HCT116 (cell line): ENCODE results near the gene C1QTNF12. TPM values are rescaled to one million over a fixed set of nuclear protein-coding genes. Genes with fewer than 3 reads are reported as not detected.

Experiments
- ATAC-seq: fragments of 200-7000 bp; cut with Tn5 transposase; 2 replicates; pipeline ENCODE4 v1.9.1; 2020; ENCODE audit warnings: mild to moderate bottlenecking, moderate library complexity
- BruUV-seq: library from RNA; stranded (reverse); fragments of 400-500 nt; replicated peaks from 2 replicates; lab custom pipeline; 2021; lab: Mats Ljungman, UMichigan
- CTCF ChIA-PET: fragments of 300-600 bp; sonication (Branson Sonifier 250); formaldehyde crosslinking; loops from one replicate; lab custom pipeline; 2021; ENCODE audit warnings: antibody characterized with exemption; lab: Charles Lee
- POLR2A ChIA-PET: fragments of 300-600, 350-600 bp; sonication (Branson Sonifier 250); formaldehyde crosslinking; loops from one replicate; lab custom pipeline; 2021; ENCODE audit warnings: antibody characterized with exemption; lab: Charles Lee
- RAD21 ChIA-PET, 2 experiments: fragments of 300-600 bp; sonication (Branson Sonifier 250); formaldehyde crosslinking; loops; one replicate each; lab custom pipeline; 2023; ENCODE audit warnings: low total read pairs in 2 of 2; ENCODE audit not compliant: uncharacterized antibody in 2 of 2, unreplicated experiment in 2 of 2, low non-redundant PET in 1 of 2; lab: Charles Lee
- DNase-seq: peaks from one replicate; pipeline ENCODE4 v3.0.0-alpha.2; 2010; ENCODE audit warnings: low read depth, low spot score
- H2AFZ ChIP-seq: fragments of 200-600 bp; shearing (Covaris generic), sonication (generic); 2 replicates; pipeline ENCODE4 v1.6.1; 2017; ENCODE audit warnings: low read depth, mixed run types, mixed read lengths, antibody characterized with exemption, low read length; ENCODE audit not compliant: poor library complexity, severe bottlenecking
- H3K27ac ChIP-seq: 2 replicates; pipeline ENCODE4 v1.5.1; 2012; ENCODE audit warnings: low read depth, low read length
- H3K27me3 ChIP-seq: fragments of 200-600 bp; sonication (generic); 2 replicates; pipeline ENCODE4 v1.6.1; 2016; ENCODE audit warnings: mixed run types, low read length, mixed read lengths; ENCODE audit not compliant: insufficient read depth
- H3K36me3 ChIP-seq, 2 experiments: fragments of 200-500 bp in 1 of 2; fragments of 200-600 bp in 1 of 2; sonication (Bioruptor generic) in 1 of 2; sonication (generic) in 1 of 2; 2 replicates each; pipeline versions ENCODE4 v1.5.1 to v1.6.1; 2014 to 2016; ENCODE audit warnings: low read length in 2 of 2, inconsistent platforms in 1 of 2, mixed read lengths in 1 of 2, mixed run types in 1 of 2; ENCODE audit not compliant: insufficient read depth in 2 of 2, control insufficient read depth in 1 of 2
- H3K4me1 ChIP-seq, 2 experiments: fragments of 200-600 bp in 1 of 2; sonication (generic) in 1 of 2; 2 replicates each; pipeline versions ENCODE4 v1.5.1 to v1.6.1; 2012 to 2017; ENCODE audit warnings: low read length in 2 of 2, inconsistent platforms in 1 of 2, mild to moderate bottlenecking in 1 of 2, mixed read lengths in 1 of 2, mixed run types in 1 of 2, moderate library complexity in 1 of 2; ENCODE audit not compliant: insufficient read depth in 2 of 2, control insufficient read depth in 1 of 2
- H3K4me2 ChIP-seq: fragments of 200-600 bp; sonication (generic); 2 replicates; pipeline ENCODE4 v1.6.1; 2017; ENCODE audit warnings: mixed run types, low read length, mixed read lengths
- H3K4me3 ChIP-seq, 2 experiments: fragments of 200-600 bp in 1 of 2; sonication (generic) in 1 of 2; replicated peaks in 1 of 2; 2 replicates each; pipeline ENCODE4 v1.5.1; 2011 to 2016; ENCODE audit warnings: low read length in 2 of 2, control low read depth in 1 of 2, low read depth in 1 of 2, mild to moderate bottlenecking in 1 of 2, mixed read lengths in 1 of 2, mixed run types in 1 of 2
- H3K79me2 ChIP-seq: fragments of 200-600 bp; sonication (generic); 2 replicates; pipeline ENCODE4 v1.6.1; 2017; ENCODE audit warnings: mild to moderate bottlenecking, mixed run types, low read length, moderate library complexity, mixed read lengths; ENCODE audit not compliant: insufficient read depth
- H3K9ac ChIP-seq: fragments of 200-600 bp; sonication (generic); 2 replicates; pipeline ENCODE4 v1.6.1; 2016; ENCODE audit warnings: low read length, mixed read lengths
- H3K9me2 ChIP-seq: fragments of 200-600 bp; sonication (generic), shearing (Covaris generic); 2 replicates; pipeline ENCODE4 v1.6.1; 2017; ENCODE audit warnings: mixed run types, mild to moderate bottlenecking, moderate library complexity; ENCODE audit not compliant: insufficient read depth
- H3K9me3 ChIP-seq, 2 experiments: fragments of 200-500 bp in 1 of 2; fragments of 200-600 bp in 1 of 2; sonication (Bioruptor generic) in 1 of 2; sonication (generic) in 1 of 2; 2 replicates each; pipeline ENCODE4 v1.6.1; 2014 to 2017; ENCODE audit warnings: low read length in 2 of 2, mixed read lengths in 2 of 2, inconsistent platforms in 1 of 2, low read depth in 1 of 2, mild to moderate bottlenecking in 1 of 2, mixed run types in 1 of 2, moderate library complexity in 1 of 2; ENCODE audit not compliant: control insufficient read depth in 1 of 2, insufficient read depth in 1 of 2
- H4K20me1 ChIP-seq: fragments of 200-600 bp; sonication (generic), shearing (Covaris generic); 2 replicates; pipeline ENCODE4 v1.6.1; 2017; ENCODE audit warnings: mixed run types, mild to moderate bottlenecking, moderate library complexity; ENCODE audit not compliant: insufficient read depth
- ATF3 ChIP-seq: IDR thresholded peaks from 2 replicates; pipeline ENCODE4 v1.6.1; 2012
- CEBPB ChIP-seq: IDR thresholded peaks from 2 replicates; pipeline ENCODE4 v1.6.1; 2012; ENCODE audit warnings: low read depth
- EGR1 ChIP-seq: IDR thresholded peaks from 2 replicates; pipeline ENCODE4 v1.6.1; 2012; ENCODE audit warnings: low read depth
- EZH2 ChIP-seq: fragments of 200-600 bp; sonication (generic); IDR thresholded peaks from 2 replicates; pipeline ENCODE4 v1.6.1; 2017; ENCODE audit warnings: antibody characterized with exemption, mixed run types
- EZH2phosphoT487 ChIP-seq: fragments of 200-600 bp; IDR thresholded peaks from 2 replicates; pipeline ENCODE4 v1.6.1; 2018; ENCODE audit warnings: antibody characterized with exemption, borderline replicate concordance
- MAX ChIP-seq: IDR thresholded peaks from 2 replicates; pipeline ENCODE4 v1.6.1; 2012
- SP1 ChIP-seq: IDR thresholded peaks from 2 replicates; pipeline ENCODE4 v1.6.1; 2012; ENCODE audit warnings: low read depth
- ZFX ChIP-seq: fragments of 450-650 bp; IDR thresholded peaks from 2 replicates; pipeline ENCODE4 v1.6.1; 2017
- ZNF274 ChIP-seq: fragments of 200-500 bp; sonication (Bioruptor generic); IDR thresholded peaks from 2 replicates; pipeline ENCODE4 v1.6.1; 2014; ENCODE audit warnings: mild to moderate bottlenecking, low read depth, low read length, inconsistent platforms
- intact Hi-C: fragments of 100-400 bp; cut with micrococcal nuclease; formaldehyde crosslinking; loops from 2 replicates; pipeline ENCODE4 v1.10.0; 2022
- total RNA-seq: library from RNA; stranded (reverse); gene quantifications from one replicate; pipeline ENCODE4 v1.2.1, GENCODE V29; 2021; ENCODE audit not compliant: unreplicated experiment

C1QTNF12 gene
- total RNA-seq, 1 experiment from 2014 or later, result 6.9 TPM

- H3K36me3 ChIP-seq, result peaks cover 2 to 16% of the 10 kb centered on the region in 2 experiments; a peak in 2 of 4 replicates
- no peak within 1 kb of the TSS for H3K4me3 ChIP-seq
- no peak within 1 kb of the TSS for H3K27ac ChIP-seq
- ChIA-PET RAD21 (no interaction called here), POLR2A (interaction anchor here (1.7 kb wide), 1 partner anchor 48 kb away, joined by 3 read pairs; no protein-coding TSS in a partner anchor), CTCF (no interaction called here)
- no peaks in the 10 kb centered on the region for H3K9me2 ChIP-seq
- peaks cover 6 to 13% of the 10 kb centered on the region in 2 experiments for H3K4me1 ChIP-seq
- no peaks in the 10 kb centered on the region for H3K79me2 ChIP-seq
- H2AFZ ChIP-seq, result no peak within 1 kb of the TSS
- ATAC-seq, result no peak
- H3K9ac ChIP-seq, result no peak within 1 kb of the TSS
- no peak for TF ChIP-seq ZNF274
- TF ChIP-seq CEBPB, result no peak
- no peak for TF ChIP-seq ZFX
- no peak for TF ChIP-seq ATF3
- TF ChIP-seq EZH2phosphoT487, result no peak
- TF ChIP-seq MAX, result no peak
- no peak for TF ChIP-seq EGR1
- no peak for TF ChIP-seq SP1
- TF ChIP-seq EZH2, result no peak
- H3K9me3 ChIP-seq, result no peaks in the 10 kb centered on the region
- H4K20me1 ChIP-seq, result no peaks in the 10 kb centered on the region
- H3K27me3 ChIP-seq, result no peaks in the 10 kb centered on the region
- H3K4me2 ChIP-seq, result no peak within 1 kb of the TSS
- intact Hi-C loops, result no loop called here
- DNase-seq, result no peak
- BruUV-seq, result no TSS peak
Observed at GRCh38 chr1:1213345-1214265, 32.9 kb downstream of the C1QTNF12 start, which contains the start of gene TNFRSF4. Gene TNFRSF4, minus strand, starts transcription at chr1:1214153. Its CDS starts 26 bp downstream, at chr1:1214127.
